GM23338 (cell line): ENCODE data around the gene GLIS2.

Experiments
- CREB1 ChIP-seq: fragments of 250-450 bp; sonication (Bioruptor Pico); IDR thresholded peaks from 2 replicates; pipeline ENCODE4 v1.5.0; 2020; ENCODE audit warnings: low read depth, mild to moderate bottlenecking, moderate library complexity
- CTCF ChIP-seq, 2 experiments: fragments of 200-600 bp in 1 of 2; sonication (generic) in 1 of 2; conservative IDR thresholded peaks; 2 replicates each; pipeline versions ENCODE4 v1.5.1 to v1.6.1; 2016 to 2017; ENCODE audit warnings: antibody characterized with exemption in 2 of 2, low read depth in 2 of 2, mild to moderate bottlenecking in 2 of 2, moderate library complexity in 1 of 2
- ETS1 ChIP-seq: IDR thresholded peaks from 2 replicates; pipeline ENCODE4 v1.6.1; 2016; ENCODE audit warnings: antibody characterized with exemption
- EZH2 ChIP-seq: fragments of 200-600 bp; sonication (generic); IDR thresholded peaks from one replicate; pipeline ENCODE4 v1.8.0; 2017; ENCODE audit warnings: antibody characterized with exemption, mild to moderate bottlenecking, low read depth; ENCODE audit not compliant: unreplicated experiment
- EZH2phosphoT487 ChIP-seq: fragments of 200-600 bp; sonication (generic); IDR thresholded peaks from one replicate; pipeline ENCODE4 v1.8.1; 2018; ENCODE audit warnings: antibody characterized with exemption; ENCODE audit not compliant: unreplicated experiment
- JUNB ChIP-seq: IDR thresholded peaks from one replicate; pipeline ENCODE4 v1.6.1; 2016; ENCODE audit warnings: antibody characterized with exemption; ENCODE audit not compliant: unreplicated experiment
- POLR2AphosphoS5 ChIP-seq: IDR thresholded peaks from 2 replicates; pipeline ENCODE4 v1.6.1; 2016; ENCODE audit warnings: antibody characterized with exemption, low read depth
- REST ChIP-seq: IDR thresholded peaks from one replicate; pipeline ENCODE4 v1.6.1; 2018; ENCODE audit warnings: antibody characterized with exemption; ENCODE audit not compliant: unreplicated experiment
- ZNF114 ChIP-seq: fragments of 250-450 bp; sonication (Bioruptor Pico); IDR thresholded peaks from 2 replicates; pipeline ENCODE4 v1.5.0; 2020; ENCODE audit warnings: mild to moderate bottlenecking, moderate library complexity
- ZNF331 ChIP-seq: fragments of 250-450 bp; sonication (Bioruptor Pico); IDR thresholded peaks from 2 replicates; pipeline ENCODE4 v1.5.0; 2020; ENCODE audit warnings: low read depth, mild to moderate bottlenecking, moderate library complexity

GRCh38 chr16:4372578-4373355, 56.9 kb downstream of the GLIS2 start:
- TF ChIP-seq EZH2phosphoT487, result no peak
- no peak for TF ChIP-seq CTCF (conservative IDR thresholded peaks at IDR 0.05; ENCODE audit: low read depth in 2 of 2)
- TF ChIP-seq EZH2, result no peak
- TF ChIP-seq POLR2AphosphoS5, result no peak
- no peak for TF ChIP-seq CREB1
- no peak for TF ChIP-seq REST
- TF ChIP-seq JUNB, result no peak
- TF ChIP-seq ZNF331, result no peak
- TF ChIP-seq ETS1, result no peak
- TF ChIP-seq ZNF114 (CRISPR knock-in tag), result no peak
